ENCODE results near the gene TRIM63. TPM values are rescaled to one million over a fixed set of nuclear protein-coding genes. Genes with fewer than 3 reads are reported as not detected.

Gene TRIM63
- total and polyA plus RNA-seq, 9 of the 15 experiments (the other 6 are each of a cell fraction or from before 2014, with no cell fraction given) = 0.08 to 0.57 (median 0.36) TPM

- TF ChIP-seq ZNF507 (tag; conservative IDR thresholded peaks at IDR 0.05) = no peak
- TF ChIP-seq CCAR2 (IDR thresholded peaks at IDR 0.05; ENCODE audit: low read depth, low read length) = no peak
- TF ChIP-seq GTF2B (IDR thresholded peaks at IDR 0.05; ENCODE audit: extremely low read depth, insufficient read length) = no peak
- TF ChIP-seq TCF7 (IDR thresholded peaks at IDR 0.05; ENCODE audit: borderline replicate concordance) = no peak
- TF ChIP-seq BMI1 (IDR thresholded peaks at IDR 0.05; ENCODE audit: low read length) = no peak
- no peak for TF ChIP-seq ZNF512 (tag; IDR thresholded peaks at IDR 0.05)
- TF ChIP-seq SLC30A9 (CRISPR knock-in tag; IDR thresholded peaks at IDR 0.05) = no peak
- no peak for TF ChIP-seq MIER1 (IDR thresholded peaks at IDR 0.05; ENCODE audit: low read depth)
- no peak for TF ChIP-seq KLF13 (tag; IDR thresholded peaks at IDR 0.05; ENCODE audit: borderline replicate concordance, low read depth)
- TF ChIP-seq ELF1 (tag; IDR thresholded peaks at IDR 0.05) = no peak
- no peak for TF ChIP-seq NCOA6 (IDR thresholded peaks at IDR 0.05)
- TF ChIP-seq HEY1 (CRISPR knock-in tag; IDR thresholded peaks at IDR 0.05; ENCODE audit: borderline replicate concordance) = no peak
- TF ChIP-seq ZNF584 (CRISPR knock-in tag; IDR thresholded peaks at IDR 0.05; ENCODE audit: low read depth) = no peak
- no peak for TF ChIP-seq HMG20A (CRISPR knock-in tag; conservative IDR thresholded peaks at IDR 0.05)
- TF ChIP-seq KAT8 (IDR thresholded peaks at IDR 0.05; ENCODE audit: low read depth) = no peak
- no peak for TF ChIP-seq ZNF431 (CRISPR knock-in tag; IDR thresholded peaks at IDR 0.05)
- TF ChIP-seq PYGO2 (tag; IDR thresholded peaks at IDR 0.05) = no peak
- TF ChIP-seq TOE1 (IDR thresholded peaks at IDR 0.05; ENCODE audit: borderline replicate concordance) = no peak
- TF ChIP-seq TOE1 (CRISPR knock-in tag; IDR thresholded peaks at IDR 0.05; ENCODE audit: borderline replicate concordance, low read depth) = no peak
- no peak for TF ChIP-seq ZNF79 (CRISPR knock-in tag; IDR thresholded peaks at IDR 0.05; ENCODE audit: low read depth)
- TF ChIP-seq YY1 (IDR thresholded peaks at IDR 0.05; ENCODE audit: borderline replicate concordance in 1 of 3, control insufficient read depth in 1 of 3, extremely low read depth in 1 of 3, insufficient read depth in 3 of 3, insufficient read length in 1 of 3, insufficient replicate concordance in 2 of 3, low read depth in 1 of 3, low read length in 2 of 3) = peak in 2 of 3 experiments; percentile 7 to 54
- no peak for TF ChIP-seq HMBOX1 (IDR thresholded peaks at IDR 0.05)
- no peak for TF ChIP-seq NONO (IDR thresholded peaks at IDR 0.05; ENCODE audit: low read depth in 2 of 2, low read length in 1 of 2)
These were observed 31.3 kb downstream of the TRIM63 start (continued) for GRCh38 chr1:26035959-26036755.
